Measurements from ENCODE around the gene ITPA.

Gene ITPA

GRCh38 chr20:3188823-3189413, 20.4 kb upstream of the ITPA start:
- Histone ChIP-seq H3K4me1 (ENCODE audit: control insufficient read depth, insufficient read depth, low read length) (no peaks in the 10 kb centered on the region), H3K27ac (ENCODE audit: low read length) (no peak overlapping the region), H3K4me3 (ENCODE audit: low read length) (no peak overlapping the region), H3K36me3 (ENCODE audit: control insufficient read depth, insufficient read depth, low read length) (peaks cover 14% of the 10 kb centered on the region; the same call in 1 of the 2 replicates), H3K9me3 (ENCODE audit: control insufficient read depth, insufficient read depth, low read length) (no peaks in the 10 kb centered on the region), H3K27me3 (ENCODE audit: control insufficient read depth, insufficient read depth, low read length) (no peaks in the 10 kb centered on the region)
- WGBS (ENCODE audit: insufficient coverage, insufficient read length) = no CpG with 5 or more reads among the region's 3 CpGs
- DNase-seq (ENCODE audit: low read depth, low spot score) = no peak

- no CpG with 5 or more reads among the region's 4 CpGs for WGBS (ENCODE audit: insufficient coverage, insufficient read length)
- no peak overlapping the region for H3K4me3 ChIP-seq (ENCODE audit: low read length)
- no peaks in the 10 kb centered on the region for H3K9me3 ChIP-seq (ENCODE audit: control insufficient read depth, insufficient read depth, low read length)
- no peaks in the 10 kb centered on the region for H3K27me3 ChIP-seq (ENCODE audit: control insufficient read depth, insufficient read depth, low read length)
- DNase-seq (ENCODE audit: low read depth, low spot score) = no peak
- H3K36me3 ChIP-seq (ENCODE audit: control insufficient read depth, insufficient read depth, low read length) = peaks cover 20% of the 10 kb centered on the region; the same call in 1 of the 2 replicates
- H3K27ac ChIP-seq (ENCODE audit: low read length) = no peak overlapping the region
- H3K4me1 ChIP-seq (ENCODE audit: control insufficient read depth, insufficient read depth, low read length) = no peaks in the 10 kb centered on the region
These were observed 19.7 kb upstream of the ITPA start for GRCh38 chr20:3189561-3190131.

GRCh38 chr20:3190681-3191111, 18.6 kb upstream of the ITPA start:
- Histone ChIP-seq H3K4me1 (ENCODE audit: control insufficient read depth, insufficient read depth, low read length) (no peaks in the 10 kb centered on the region), H3K4me3 (ENCODE audit: low read length) (no peak overlapping the region), H3K9me3 (ENCODE audit: control insufficient read depth, insufficient read depth, low read length) (no peaks in the 10 kb centered on the region), H3K27me3 (ENCODE audit: control insufficient read depth, insufficient read depth, low read length) (no peaks in the 10 kb centered on the region), H3K36me3 (ENCODE audit: control insufficient read depth, insufficient read depth, low read length) (peaks cover 28% of the 10 kb centered on the region; the same call in 1 of the 2 replicates), H3K27ac (ENCODE audit: low read length) (no peak overlapping the region)
- DNase-seq (ENCODE audit: low read depth, low spot score) = no peak
- no CpG with 5 or more reads among the region's 14 CpGs for WGBS (ENCODE audit: insufficient coverage, insufficient read length)

GRCh38 chr20:3192226-3193015, 16.9 kb upstream of the ITPA start:
- Histone ChIP-seq H3K9me3 (ENCODE audit: control insufficient read depth, insufficient read depth, low read length) (no peaks in the 10 kb centered on the region), H3K36me3 (ENCODE audit: control insufficient read depth, insufficient read depth, low read length) (peaks cover 28% of the 10 kb centered on the region; the same call in 1 of the 2 replicates), H3K27ac (ENCODE audit: low read length) (no peak overlapping the region), H3K27me3 (ENCODE audit: control insufficient read depth, insufficient read depth, low read length) (no peaks in the 10 kb centered on the region), H3K4me1 (ENCODE audit: control insufficient read depth, insufficient read depth, low read length) (no peaks in the 10 kb centered on the region), H3K4me3 (ENCODE audit: low read length) (no peak overlapping the region)
- no CpG with 5 or more reads among the region's 18 CpGs for WGBS (ENCODE audit: insufficient coverage, insufficient read length)
- DNase-seq (ENCODE audit: low read depth, low spot score) = no peak

GRCh38 chr20:3193806-3194616, 15.3 kb upstream of the ITPA start:
- no peak overlapping the region for H3K4me3 ChIP-seq (ENCODE audit: low read length)
- WGBS (ENCODE audit: insufficient coverage, insufficient read length) = no CpG with 5 or more reads among the region's 14 CpGs
- DNase-seq (ENCODE audit: low read depth, low spot score) = no peak
- no peaks in the 10 kb centered on the region for H3K9me3 ChIP-seq (ENCODE audit: control insufficient read depth, insufficient read depth, low read length)
- H3K27ac ChIP-seq (ENCODE audit: low read length) = no peak overlapping the region
- peaks cover 28% of the 10 kb centered on the region; the same call in 1 of the 2 replicates for H3K36me3 ChIP-seq (ENCODE audit: control insufficient read depth, insufficient read depth, low read length)
- H3K4me1 ChIP-seq (ENCODE audit: control insufficient read depth, insufficient read depth, low read length) = no peaks in the 10 kb centered on the region
- H3K27me3 ChIP-seq (ENCODE audit: control insufficient read depth, insufficient read depth, low read length) = no peaks in the 10 kb centered on the region

- H3K36me3 ChIP-seq (ENCODE audit: control insufficient read depth, insufficient read depth, low read length) = peaks cover 35% of the 10 kb centered on the region
- no peak overlapping the region for H3K4me3 ChIP-seq (ENCODE audit: low read length)
- H3K27ac ChIP-seq (ENCODE audit: low read length) = no peak overlapping the region
- DNase-seq (ENCODE audit: low read depth, low spot score) = no peak
- no CpG with 5 or more reads among the region's 10 CpGs for WGBS (ENCODE audit: insufficient coverage, insufficient read length)
- H3K9me3 ChIP-seq (ENCODE audit: control insufficient read depth, insufficient read depth, low read length) = no peaks in the 10 kb centered on the region
- no peaks in the 10 kb centered on the region for H3K27me3 ChIP-seq (ENCODE audit: control insufficient read depth, insufficient read depth, low read length)
- H3K4me1 ChIP-seq (ENCODE audit: control insufficient read depth, insufficient read depth, low read length) = no peaks in the 10 kb centered on the region
These were observed 14.5 kb upstream of the ITPA start for GRCh38 chr20:3194617-3195280.

- H3K4me1 ChIP-seq (ENCODE audit: control insufficient read depth, insufficient read depth, low read length) = no peaks in the 10 kb centered on the region
- H3K9me3 ChIP-seq (ENCODE audit: control insufficient read depth, insufficient read depth, low read length) = no peaks in the 10 kb centered on the region
- no peak overlapping the region for H3K27ac ChIP-seq (ENCODE audit: low read length)
- WGBS (ENCODE audit: insufficient coverage, insufficient read length) = no CpG with 5 or more reads among the region's 7 CpGs
- H3K4me3 ChIP-seq (ENCODE audit: low read length) = no peak overlapping the region
- DNase-seq (ENCODE audit: low read depth, low spot score) = no peak
- H3K27me3 ChIP-seq (ENCODE audit: control insufficient read depth, insufficient read depth, low read length) = no peaks in the 10 kb centered on the region
- H3K36me3 ChIP-seq (ENCODE audit: control insufficient read depth, insufficient read depth, low read length) = peaks cover 39% of the 10 kb centered on the region
These were observed 13.6 kb upstream of the ITPA start for GRCh38 chr20:3195590-3196237.

GRCh38 chr20:3199206-3199605, 10.1 kb upstream of the ITPA start:
- no peak for DNase-seq (ENCODE audit: low read depth, low spot score)
- Histone ChIP-seq H3K27ac (ENCODE audit: low read length) (no peak overlapping the region), H3K4me3 (ENCODE audit: low read length) (no peak overlapping the region), H3K9me3 (ENCODE audit: control insufficient read depth, insufficient read depth, low read length) (no peaks in the 10 kb centered on the region), H3K36me3 (ENCODE audit: control insufficient read depth, insufficient read depth, low read length) (peaks cover 26% of the 10 kb centered on the region), H3K4me1 (ENCODE audit: control insufficient read depth, insufficient read depth, low read length) (no peaks in the 10 kb centered on the region; the same call in 1 of the 2 replicates), H3K27me3 (ENCODE audit: control insufficient read depth, insufficient read depth, low read length) (no peaks in the 10 kb centered on the region)
- 100% methylated on average over 1 of the region's 2 CpGs for WGBS (ENCODE audit: insufficient coverage, insufficient read length)

GRCh38 chr20:3199976-3200755, 9.1 kb upstream of the ITPA start:
- no peak overlapping the region for H3K4me3 ChIP-seq (ENCODE audit: low read length)
- no CpG with 5 or more reads among the region's 27 CpGs for WGBS (ENCODE audit: insufficient coverage, insufficient read length)
- no peaks in the 10 kb centered on the region for H3K9me3 ChIP-seq (ENCODE audit: control insufficient read depth, insufficient read depth, low read length)
- DNase-seq (ENCODE audit: low read depth, low spot score) = no peak
- no peak overlapping the region for H3K27ac ChIP-seq (ENCODE audit: low read length)
- peaks cover 18% of the 10 kb centered on the region for H3K36me3 ChIP-seq (ENCODE audit: control insufficient read depth, insufficient read depth, low read length)
- no peaks in the 10 kb centered on the region for H3K27me3 ChIP-seq (ENCODE audit: control insufficient read depth, insufficient read depth, low read length)
- no peaks in the 10 kb centered on the region; the same call in 1 of the 2 replicates for H3K4me1 ChIP-seq (ENCODE audit: control insufficient read depth, insufficient read depth, low read length)
